Panc1 (cell line): Measurements from ENCODE around the gene ITPR2. TPM values are rescaled to one million over a fixed set of nuclear protein-coding genes. Genes with fewer than 3 reads are reported as not detected.

Source experiments
- ATAC-seq: fragments of 200-7000 bp; cut with Tn5 transposase; 2 replicates; pipeline ENCODE4 v1.9.1; 2020; ENCODE audit warnings: mild to moderate bottlenecking, moderate library complexity
- BruUV-seq: library from RNA; stranded (reverse); fragments of 400-500 nt; replicated peaks from 2 replicates; lab custom pipeline; 2021; lab: Mats Ljungman, UMichigan
- CTCF ChIA-PET: fragments of 300-600 bp; sonication (Branson Sonifier 250); formaldehyde crosslinking; loops from one replicate; lab custom pipeline; 2022; ENCODE audit warnings: antibody characterized with exemption; lab: Charles Lee
- POLR2A ChIA-PET: fragments of 300-600 bp; sonication (Branson Sonifier 250); formaldehyde crosslinking; loops from one replicate; lab custom pipeline; 2022; ENCODE audit warnings: antibody characterized with exemption; lab: Charles Lee
- DNase-seq: peaks from one replicate; pipeline ENCODE4 v3.0.0-alpha.2; 2010; ENCODE audit warnings: low read depth, low spot score
- H3K27ac ChIP-seq: 2 replicates; pipeline ENCODE4 v1.5.1; 2011; ENCODE audit warnings: mild to moderate bottlenecking, low read length, inconsistent platforms
- H3K27me3 ChIP-seq: fragments of 200-500 bp; sonication (Bioruptor generic); 2 replicates; pipeline ENCODE4 v1.6.0; 2014; ENCODE audit warnings: low read length, inconsistent platforms; ENCODE audit not compliant: control insufficient read depth, insufficient read depth
- H3K36me3 ChIP-seq: fragments of 200-500 bp; sonication (Bioruptor generic); 2 replicates; pipeline ENCODE4 v1.5.1; 2014; ENCODE audit warnings: inconsistent platforms, mild to moderate bottlenecking, low read length, moderate library complexity; ENCODE audit not compliant: control insufficient read depth, insufficient read depth
- H3K4me1 ChIP-seq: 2 replicates; pipeline ENCODE4 v1.5.1; 2011; ENCODE audit warnings: inconsistent platforms, mild to moderate bottlenecking, low read length, moderate library complexity; ENCODE audit not compliant: control insufficient read depth, insufficient read depth
- H3K4me3 ChIP-seq, 2 experiments: 2 replicates each; pipeline ENCODE4 v1.5.1; 2011 to 2012; ENCODE audit warnings: low read depth in 2 of 2, low read length in 2 of 2, mild to moderate bottlenecking in 2 of 2, inconsistent platforms in 1 of 2, moderate library complexity in 1 of 2
- H3K9me3 ChIP-seq: fragments of 200-500 bp; sonication (Bioruptor generic); 2 replicates; pipeline ENCODE4 v1.5.1; 2014; ENCODE audit warnings: low read depth, mild to moderate bottlenecking, inconsistent platforms, low read length, moderate library complexity; ENCODE audit not compliant: control insufficient read depth, insufficient read depth
- CTCF ChIP-seq: fragments of 450-650 bp; IDR thresholded peaks from 2 replicates; pipeline ENCODE4 v1.5.1; 2017; ENCODE audit warnings: mild to moderate bottlenecking
- POLR2AphosphoS5 ChIP-seq: IDR thresholded peaks from 2 replicates; pipeline ENCODE4 v1.6.1; 2012; ENCODE audit warnings: mild to moderate bottlenecking, low read depth, low read length, moderate library complexity
- REST ChIP-seq, 2 experiments: IDR thresholded peaks; 2 replicates each; pipeline ENCODE4 v1.6.1; 2011 to 2012; ENCODE audit warnings: low read depth in 2 of 2, control low read depth in 1 of 2, low read length in 1 of 2, mild to moderate bottlenecking in 1 of 2, moderate library complexity in 1 of 2; ENCODE audit not compliant: insufficient read depth in 1 of 2
- SIN3A ChIP-seq: IDR thresholded peaks from 2 replicates; pipeline ENCODE4 v1.6.1; 2012; ENCODE audit warnings: low read depth, mild to moderate bottlenecking, low read length, moderate library complexity, borderline replicate concordance; ENCODE audit not compliant: insufficient read depth
- TCF7L2 ChIP-seq: IDR thresholded peaks from 2 replicates; pipeline ENCODE4 v1.6.1; 2011; ENCODE audit warnings: mild to moderate bottlenecking, low read depth, low read length, inconsistent platforms
- in situ Hi-C: cut with HindIII; loops from 2 replicates; pipeline ENCODE4 v1.10.0; 2016; ENCODE audit warnings: low sequenced_read_pairs, low pct_unique_long_range_greater_than_20kb
- intact Hi-C: fragments of 100-400 bp; cut with micrococcal nuclease; formaldehyde crosslinking; loops from one replicate; pipeline ENCODE4 v1.10.0; 2022; ENCODE audit not compliant: unreplicated experiment
- total RNA-seq: library from RNA; stranded (reverse); gene quantifications from one replicate; pipeline ENCODE4 v1.2.1, GENCODE V29; 2021; ENCODE audit not compliant: unreplicated experiment

The ITPR2 gene
- total RNA-seq, 1 experiment from 2014 or later: 41.8 TPM

GRCh38 chr12:26493656-26494055 lies 339.3 kb downstream of the ITPR2 start:
- no TSS peak for BruUV-seq
- Histone ChIP-seq H3K27me3 (no peaks in the 10 kb centered on the region), H3K9me3 (no peaks in the 10 kb centered on the region), H3K36me3 (no peaks in the 10 kb centered on the region), H3K4me3 (no peak overlapping the region), H3K27ac (no peak overlapping the region), H3K4me1 (no peaks in the 10 kb centered on the region)
- TF ChIP-seq TCF7L2 (no peak), SIN3A (no peak), POLR2AphosphoS5 (no peak), CTCF (no peak), REST (IDR thresholded peaks at IDR 0.05; ENCODE audit: insufficient read depth in 1 of 2, low read depth in 2 of 2, low read length in 1 of 2) (no peak)
- POLR2A ChIA-PET: no interaction called here
- in situ Hi-C loops (no loop called here), intact Hi-C loops (no loop called here)
- CTCF ChIA-PET: no interaction called here
- no peak for DNase-seq
- no peak for ATAC-seq

- ChIA-PET POLR2A (interaction anchor here (0.6 kb wide), 1 partner anchor 10 kb away, joined by 4 read pairs; no protein-coding TSS in a partner anchor), CTCF (no interaction called here)
- no peaks in the 10 kb centered on the region for H3K4me1 ChIP-seq
- intact Hi-C loops: no loop called here
- H3K4me3 ChIP-seq: no peak overlapping the region
- H3K27me3 ChIP-seq: no peaks in the 10 kb centered on the region
- H3K9me3 ChIP-seq: no peaks in the 10 kb centered on the region
- BruUV-seq: no TSS peak
- ATAC-seq (no peak), DNase-seq (no peak)
- TF ChIP-seq CTCF (no peak), REST (IDR thresholded peaks at IDR 0.05; ENCODE audit: insufficient read depth in 1 of 2, low read depth in 2 of 2, low read length in 1 of 2) (no peak), SIN3A (no peak), POLR2AphosphoS5 (no peak)
- in situ Hi-C loops: no loop called here
- H3K27ac ChIP-seq: no peak overlapping the region
- no peaks in the 10 kb centered on the region for H3K36me3 ChIP-seq
Observed at GRCh38 chr12:26492406-26492805, 340.6 kb downstream of the ITPR2 start.
